HepG2 (cell line): Measurements from ENCODE around the gene NFKB2. TPM values are rescaled to one million over a fixed set of nuclear protein-coding genes. Genes with fewer than 3 reads are reported as not detected.

Experiments
- ATAC-seq: fragments of 200-7000 bp; cut with Tn5 transposase; 3 replicates; pipeline ENCODE4 v1.9.1; 2020; ENCODE audit warnings: mild to moderate bottlenecking, moderate library complexity
- BruUV-seq: library from RNA; stranded (reverse); fragments of 400-500 nt; replicated peaks from 2 replicates; lab custom pipeline; 2021; lab: Mats Ljungman, UMichigan
- CTCF ChIA-PET: fragments of 300-600 bp; formaldehyde crosslinking; extraction: SDS; loops from one replicate; lab custom pipeline; 2021; ENCODE audit warnings: low total read pairs, inconsistent platforms, low intra/inter-chr PET ratio; lab: Yijun Ruan, JAX
- POLR2A ChIA-PET: fragments of 350-600 bp; sonication (Branson Sonifier 250); formaldehyde crosslinking; loops from one replicate; lab custom pipeline; 2020; ENCODE audit warnings: antibody characterized with exemption, inconsistent platforms; lab: Yijun Ruan, JAX
- DNase-seq: peaks from one replicate; pipeline ENCODE4 v3.0.0-alpha.2; 2015; ENCODE audit warnings: low spot score
- FAIRE-seq: peaks from 3 replicates; lab custom pipeline; 2011; peaks lifted over from hg19 to GRCh38; lab: Jason Lieb, UNC
- H2AFZ ChIP-seq: one replicate; pipeline ENCODE4 v1.6.1; 2011; ENCODE audit warnings: low read length, inconsistent platforms
- H3K27ac ChIP-seq: fragments of 300-600 bp; 3 replicates; pipeline ENCODE4 v1.8.0; 2011; ENCODE audit warnings: mixed run types, mild to moderate bottlenecking, mixed read lengths, low read length, inconsistent platforms; ENCODE audit not compliant: insufficient read depth; ENCODE audit errors: extremely low read length
- H3K27me3 ChIP-seq, 2 experiments: fragments of 200-600 bp in 1 of 2; 2 replicates in 1 of 2; 3 replicates in 1 of 2; pipeline versions ENCODE4 v1.6.0 to v1.8.0; 2011; ENCODE audit warnings: low read length in 2 of 2, mild to moderate bottlenecking in 2 of 2, moderate library complexity in 2 of 2, inconsistent platforms in 1 of 2; ENCODE audit not compliant: insufficient read depth in 2 of 2, control insufficient read depth in 1 of 2
- H3K36me3 ChIP-seq, 2 experiments: fragments of 200-600 bp in 1 of 2; replicated peaks in 1 of 2; 2 replicates in 1 of 2; 3 replicates in 1 of 2; pipeline versions ENCODE4 v1.5.1 to v1.8.0; 2011; ENCODE audit warnings: low read length in 2 of 2, inconsistent platforms in 1 of 2; ENCODE audit not compliant: insufficient read depth in 2 of 2, control insufficient read depth in 1 of 2
- H3K4me1 ChIP-seq: 2 replicates; pipeline ENCODE4 v1.5.1; 2012; ENCODE audit warnings: low read length, inconsistent platforms; ENCODE audit not compliant: insufficient read depth
- H3K4me2 ChIP-seq: 2 replicates; pipeline ENCODE4 v1.6.0; 2011; ENCODE audit warnings: low read depth, low read length, inconsistent platforms
- H3K4me3 ChIP-seq, 3 experiments: fragments of 200-600 bp in 1 of 3; sonication (generic), shearing (Covaris generic) in 1 of 3; replicated peaks in 1 of 3; 2 replicates each; pipeline ENCODE4 v1.5.1; 2011 to 2016; ENCODE audit warnings: low read length in 3 of 3, inconsistent platforms in 2 of 3, low read depth in 2 of 3, mild to moderate bottlenecking in 2 of 3, control low read depth in 1 of 3, mixed read lengths in 1 of 3; ENCODE audit not compliant: insufficient read depth in 1 of 3
- H3K79me2 ChIP-seq: one replicate; pipeline ENCODE4 v1.6.1; 2011; ENCODE audit warnings: low read length, inconsistent platforms; ENCODE audit not compliant: insufficient read depth
- H3K9ac ChIP-seq: 2 replicates; pipeline ENCODE4 v1.6.0; 2011; ENCODE audit warnings: mild to moderate bottlenecking, low read depth, low read length, inconsistent platforms; ENCODE audit not compliant: insufficient read depth
- H3K9me3 ChIP-seq: 2 replicates; pipeline ENCODE4 v1.5.1; 2012; ENCODE audit warnings: mild to moderate bottlenecking, low read length
- H4K20me1 ChIP-seq: 2 replicates; pipeline ENCODE4 v1.6.0; 2011; ENCODE audit warnings: inconsistent platforms, mild to moderate bottlenecking, low read length, moderate library complexity; ENCODE audit not compliant: insufficient read depth
- BATF2 ChIP-seq: sonication (generic); formaldehyde crosslinking; IDR thresholded peaks from 2 replicates; pipeline ENCODE4 v1.8.0; 2022; ENCODE audit warnings: mild to moderate bottlenecking, missing genetic modification reagents, moderate library complexity
- CBX1 ChIP-seq: IDR thresholded peaks from one replicate; pipeline ENCODE4 v1.6.1; 2016; ENCODE audit warnings: antibody characterized with exemption, low read depth
- CTCF ChIP-seq: sonication (generic); formaldehyde crosslinking; IDR thresholded peaks from 2 replicates; pipeline ENCODE4 v1.5.0; 2020; ENCODE audit warnings: mild to moderate bottlenecking, missing genetic modification reagents, moderate library complexity
- FOSL1 ChIP-seq: sonication (generic); formaldehyde crosslinking; IDR thresholded peaks from 2 replicates; pipeline ENCODE4 v1.9.0; 2021; ENCODE audit warnings: missing genetic modification reagents, borderline replicate concordance
- NFIC ChIP-seq: IDR thresholded peaks from 2 replicates; pipeline ENCODE4 v1.6.1; 2012; ENCODE audit warnings: mild to moderate bottlenecking, low read length, inconsistent platforms
- TFDP1 ChIP-seq: IDR thresholded peaks from 2 replicates; pipeline ENCODE4 v1.6.1; 2016; ENCODE audit warnings: missing compliant biosample characterization, missing genetic modification reagents, borderline replicate concordance
- TGIF2 ChIP-seq: IDR thresholded peaks from 2 replicates; pipeline ENCODE4 v1.6.1; 2016; ENCODE audit warnings: control low read depth, missing compliant biosample characterization
- ZNF383 ChIP-seq: sonication (generic); formaldehyde crosslinking; IDR thresholded peaks from 2 replicates; pipeline ENCODE4 v1.4.0; 2020; ENCODE audit warnings: missing genetic modification reagents, mild to moderate bottlenecking, borderline replicate concordance
- ZNF430 ChIP-seq: sonication (generic); formaldehyde crosslinking; IDR thresholded peaks from 2 replicates; pipeline ENCODE4 v1.9.0; 2021; ENCODE audit warnings: mild to moderate bottlenecking, missing genetic modification reagents
- ZNF558 ChIP-seq: sonication (generic); formaldehyde crosslinking; IDR thresholded peaks from 2 replicates; pipeline ENCODE4 v1.9.0; 2022; ENCODE audit warnings: mild to moderate bottlenecking, missing genetic modification reagents, borderline replicate concordance
- ZNF687 ChIP-seq: sonication (generic); formaldehyde crosslinking; IDR thresholded peaks from 2 replicates; pipeline ENCODE4 v1.5.1; 2020; ENCODE audit warnings: mild to moderate bottlenecking, missing genetic modification reagents, moderate library complexity
- WGBS: methylation state at CpG from one replicate; pipeline ENCODE4 v1.1.6; 2017; ENCODE audit warnings: low lambda C conversion rate; 5-methylcytosine and 5-hydroxymethylcytosine counted together
- in situ Hi-C: cut with HindIII; loops from 2 replicates; pipeline ENCODE4 v1.10.0; 2017; ENCODE audit warnings: low pct_unique_long_range_greater_than_20kb; ENCODE audit not compliant: extremely low pct_ligation_motif_present
- intact Hi-C: fragments of 100-400 bp; cut with micrococcal nuclease; formaldehyde crosslinking; loops from one replicate; pipeline ENCODE4 v1.10.0; 2022; ENCODE audit not compliant: unreplicated experiment
- polyA plus RNA-seq, 8 experiments: library from polyadenylated mRNA; depleted of rRNA in 3 of 8; stranded (reverse) in 7 of 8; unstranded in 1 of 8; fragments of >200 nt; fragmentation: Illumina TruSeq in 4 of 8; extraction: Trizol in 4 of 8; gene quantifications; 2 replicates each; pipeline versions ENCODE4 v1.2.1 to v1.2.3, GENCODE V29; 2011 to 2016; ENCODE audit warnings: low read depth in 4 of 8, missing spikeins in 1 of 8, mixed read lengths in 1 of 8; ENCODE audit not compliant: insufficient read depth in 1 of 8
- total RNA-seq, 5 experiments: library from RNA; depleted of rRNA; stranded (reverse); fragments of >200 nt; fragmentation: Illumina TruSeq; extraction: Trizol; gene quantifications; 2 replicates each; pipeline ENCODE4 v1.2.3, GENCODE V29; 2016; ENCODE audit warnings: low read depth in 1 of 5

The NFKB2 gene
- total and polyA plus RNA-seq, 2 of the 13 experiments (the other 11 are each of a cell fraction or from before 2014, with no cell fraction given) = 7.7 to 12.5 TPM

GRCh38 chr10:102375867-102376266 lies 19.6 kb upstream of the NFKB2 start:
- Histone ChIP-seq H2AFZ (no peak overlapping the region), H3K4me3 (no peak overlapping the region), H3K4me2 (no peak overlapping the region), H3K9ac (no peak overlapping the region), H3K4me1 (no peaks in the 10 kb centered on the region), H3K9me3 (no peaks in the 10 kb centered on the region), H3K27me3 (no peaks in the 10 kb centered on the region), H3K79me2 (no peaks in the 10 kb centered on the region), H3K27ac (no peak overlapping the region), H4K20me1 (0 out of 2 replicates have a peak, but pooled peaks cover 2% of the 10 kb centered on the region), H3K36me3 (peaks cover 22 to 68% of the 10 kb centered on the region in 2 experiments)
- no peak for DNase-seq
- FAIRE-seq = no peak
- ChIA-PET POLR2A (interaction anchor here (0.5 kb wide), 1 partner anchor 205 kb away, joined by 3 read pairs; no protein-coding TSS in a partner anchor), CTCF (no interaction called here)
- intact Hi-C loops (no loop called here), in situ Hi-C loops (no loop called here)
- no peak for TF ChIP-seq ZNF383 (CRISPR knock-in tag)
- no peak for TF ChIP-seq ZNF430 (CRISPR knock-in tag)
- no peak for TF ChIP-seq ZNF558 (CRISPR knock-in tag)
- no peak for TF ChIP-seq BATF2 (CRISPR knock-in tag)
- no peak for TF ChIP-seq CTCF
- TF ChIP-seq TGIF2 (CRISPR knock-in tag) = no peak
- no peak for TF ChIP-seq FOSL1 (CRISPR knock-in tag)
- no peak for TF ChIP-seq ZNF687 (CRISPR knock-in tag)
- no peak for TF ChIP-seq NFIC
- TF ChIP-seq TFDP1 (CRISPR knock-in tag) = no peak
- no peak for TF ChIP-seq CBX1
- no TSS peak for BruUV-seq
- 100% methylated on average over 2 of the region's 2 CpGs for WGBS
- no peak; the same call in 2 of the 3 replicates for ATAC-seq
